MM.1S (cell line): ENCODE data around the gene CUBN.

Source experiments
- EZH2 ChIP-seq: fragments of 300-600 bp; sonication (generic); optimal IDR thresholded peaks from 2 replicates; pipeline ENCODE3; 2017; ENCODE audit warnings: low read depth, mild to moderate bottlenecking, antibody characterized with exemption, low read length, mixed read lengths
- EZH2phosphoT487 ChIP-seq: fragments of 300-600 bp; sonication (generic); IDR thresholded peaks from 2 replicates; pipeline ENCODE4 v1.6.1; 2018; ENCODE audit warnings: antibody characterized with exemption, low read length
- TF ChIP-seq, protein P1 (sequence below): fragments of 300-600 bp; sonication (generic); IDR thresholded peaks from 2 replicates; pipeline ENCODE4 v1.5.1; 2016; ENCODE audit warnings: antibody characterized with exemption, low read length, mixed read lengths

DNA sequence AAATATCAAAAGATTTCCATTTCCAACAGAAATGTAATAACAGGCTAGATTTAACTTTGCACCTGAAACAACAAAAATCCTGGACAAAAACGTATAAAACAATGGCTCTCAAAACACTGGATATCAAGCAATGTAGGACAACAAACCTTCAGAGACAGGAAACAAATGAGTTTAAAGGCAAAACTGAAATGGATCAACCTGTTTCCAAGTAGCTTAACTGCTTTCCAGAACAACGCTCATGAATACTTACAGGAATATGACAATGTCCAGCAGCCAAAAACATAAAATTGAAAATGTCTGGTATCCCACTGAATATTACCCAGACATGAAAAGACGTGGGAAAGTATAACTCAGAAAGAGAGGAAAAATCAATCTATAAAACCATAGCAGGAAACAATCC is 62.8 kb downstream of the CUBN start:
- TF ChIP-seq, protein P1, sequence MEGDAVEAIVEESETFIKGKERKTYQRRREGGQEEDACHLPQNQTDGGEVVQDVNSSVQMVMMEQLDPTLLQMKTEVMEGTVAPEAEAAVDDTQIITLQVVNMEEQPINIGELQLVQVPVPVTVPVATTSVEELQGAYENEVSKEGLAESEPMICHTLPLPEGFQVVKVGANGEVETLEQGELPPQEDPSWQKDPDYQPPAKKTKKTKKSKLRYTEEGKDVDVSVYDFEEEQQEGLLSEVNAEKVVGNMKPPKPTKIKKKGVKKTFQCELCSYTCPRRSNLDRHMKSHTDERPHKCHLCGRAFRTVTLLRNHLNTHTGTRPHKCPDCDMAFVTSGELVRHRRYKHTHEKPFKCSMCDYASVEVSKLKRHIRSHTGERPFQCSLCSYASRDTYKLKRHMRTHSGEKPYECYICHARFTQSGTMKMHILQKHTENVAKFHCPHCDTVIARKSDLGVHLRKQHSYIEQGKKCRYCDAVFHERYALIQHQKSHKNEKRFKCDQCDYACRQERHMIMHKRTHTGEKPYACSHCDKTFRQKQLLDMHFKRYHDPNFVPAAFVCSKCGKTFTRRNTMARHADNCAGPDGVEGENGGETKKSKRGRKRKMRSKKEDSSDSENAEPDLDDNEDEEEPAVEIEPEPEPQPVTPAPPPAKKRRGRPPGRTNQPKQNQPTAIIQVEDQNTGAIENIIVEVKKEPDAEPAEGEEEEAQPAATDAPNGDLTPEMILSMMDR, result no peak
- TF ChIP-seq EZH2phosphoT487 (no peak), EZH2 (no peak)
